GM19397 (cell line): ENCODE data around the gene HYDIN.

Experiments
- ATAC-seq: cut with Tn5 transposase; IDR thresholded peaks from one replicate; pipeline ENCODE4 v1.9.1; 2021; ENCODE audit warnings: mild to moderate bottlenecking, moderate library complexity; ENCODE audit not compliant: unreplicated experiment

HYDIN gene

GRCh38 chr16:71230122-71230845 lies at the start of gene HYDIN:
Gene HYDIN (minus strand): TSS chr16:71230722. CDS start chr16:71186895, 43,827 bp downstream.
- no peak for ATAC-seq

DNA sequence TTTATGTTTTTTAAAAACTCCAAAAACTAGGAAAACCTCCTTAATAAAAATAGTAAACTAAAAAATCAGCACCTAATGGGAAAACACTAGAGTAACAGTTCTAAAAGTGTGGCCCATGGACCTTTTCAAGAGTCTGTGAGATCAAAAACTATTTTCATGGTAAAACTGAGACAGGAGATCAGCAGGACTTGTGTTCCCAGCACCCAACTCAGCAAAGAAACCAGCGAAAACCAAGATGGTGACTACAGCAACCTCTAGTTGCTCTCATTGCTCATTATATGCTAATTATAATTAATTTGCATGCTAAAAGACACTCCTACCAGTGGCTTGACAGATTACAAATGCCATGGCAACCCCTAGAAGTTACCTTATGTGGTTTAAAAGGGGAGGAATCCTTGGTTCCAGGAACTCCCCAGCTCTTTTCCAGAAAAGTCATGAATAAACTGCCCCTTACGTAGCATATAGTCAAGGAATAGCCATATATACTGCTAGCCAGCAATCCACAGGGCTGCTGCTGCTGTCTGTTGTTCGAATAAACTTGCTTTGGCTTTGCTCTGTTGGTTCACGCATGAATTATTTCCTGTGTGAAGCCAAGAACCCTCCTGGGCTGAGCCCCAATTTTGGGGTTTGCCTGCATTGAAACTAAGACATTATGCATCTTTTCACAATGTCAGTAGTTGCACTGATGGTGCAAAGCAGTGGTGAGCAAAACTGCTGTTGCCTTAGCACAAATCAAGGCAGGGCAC lies 46.2 kb upstream of the HYDIN start:
- ATAC-seq: no peak

GRCh38 chr16:71273384-71273783 lies 42.9 kb upstream of the HYDIN start:
- no peak for ATAC-seq

GRCh38 chr16:71264299-71264698 lies 33.8 kb upstream of the HYDIN start:
- no peak for ATAC-seq

DNA sequence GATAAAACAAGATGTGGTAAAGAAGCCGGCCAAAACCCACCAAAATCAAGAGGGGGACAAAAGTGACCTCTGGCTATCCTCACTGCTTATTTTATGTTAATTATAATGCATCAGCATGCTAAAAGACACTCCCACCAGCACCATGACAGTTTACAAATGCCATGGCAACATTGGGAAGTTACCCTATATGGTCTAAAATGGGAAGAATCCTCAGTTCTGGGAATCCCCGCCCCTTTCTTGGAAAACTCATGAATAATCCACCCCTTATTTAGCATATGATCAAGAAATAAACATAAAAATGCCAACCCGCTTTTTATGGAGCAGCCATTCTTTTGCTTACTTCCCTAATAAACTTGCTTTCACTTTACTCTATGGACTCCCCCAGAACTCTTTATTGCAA lies 33.1 kb upstream of the HYDIN start:
- ATAC-seq: no peak

GRCh38 chr16:71262391-71262790 lies 31.9 kb upstream of the HYDIN start:
- ATAC-seq: no peak

- ATAC-seq: no peak
Observed at GRCh38 chr16:71260995-71261394, 30.5 kb upstream of the HYDIN start.

DNA sequence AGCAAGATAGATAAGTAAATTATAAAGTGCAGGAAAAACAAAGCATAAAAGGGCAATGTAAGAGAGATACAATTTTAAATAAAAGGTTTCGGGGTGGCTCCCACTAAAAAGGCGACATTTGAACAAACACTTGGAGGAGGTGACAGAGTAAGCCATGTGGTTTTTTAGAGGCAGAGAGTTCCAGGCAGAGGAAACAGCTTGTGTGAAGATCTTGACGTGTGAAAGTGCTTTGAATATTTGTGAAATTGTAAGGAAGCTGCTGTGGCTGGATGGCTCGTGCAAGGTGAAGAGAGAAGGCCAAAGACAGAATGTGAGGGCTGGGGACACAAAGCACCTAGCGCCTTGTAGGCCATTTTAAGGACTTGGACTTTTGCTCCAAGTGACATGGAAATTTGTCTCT lies 28.6 kb upstream of the HYDIN start:
- no peak for ATAC-seq

DNA sequence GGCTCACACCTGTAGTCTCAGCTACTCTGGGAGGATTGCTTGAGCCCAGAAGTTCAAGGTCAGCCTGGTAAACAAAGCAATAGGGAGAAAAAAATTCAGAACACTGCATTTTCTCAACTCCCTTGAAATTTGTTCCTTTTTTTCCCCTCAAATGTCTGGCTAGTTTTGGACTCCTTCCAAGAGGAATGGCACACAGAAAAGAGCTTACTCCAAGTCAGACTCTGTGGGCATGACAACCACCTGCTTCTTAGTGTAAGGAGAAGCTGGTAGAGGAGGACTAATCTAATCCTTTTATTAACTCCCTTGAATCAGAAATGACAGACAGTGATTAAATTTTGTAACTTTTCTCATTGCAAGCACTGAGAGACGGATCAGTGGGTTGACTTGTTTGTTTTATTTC lies 27.9 kb upstream of the HYDIN start:
- ATAC-seq: no peak

- no peak for ATAC-seq
Observed at GRCh38 chr16:71257768-71258167, 27.2 kb upstream of the HYDIN start.

GRCh38 chr16:71255721-71256120 lies 25.2 kb upstream of the HYDIN start:
- ATAC-seq: no peak

- ATAC-seq: no peak
Observed at GRCh38 chr16:71254832-71255525, 24.5 kb upstream of the HYDIN start.

DNA sequence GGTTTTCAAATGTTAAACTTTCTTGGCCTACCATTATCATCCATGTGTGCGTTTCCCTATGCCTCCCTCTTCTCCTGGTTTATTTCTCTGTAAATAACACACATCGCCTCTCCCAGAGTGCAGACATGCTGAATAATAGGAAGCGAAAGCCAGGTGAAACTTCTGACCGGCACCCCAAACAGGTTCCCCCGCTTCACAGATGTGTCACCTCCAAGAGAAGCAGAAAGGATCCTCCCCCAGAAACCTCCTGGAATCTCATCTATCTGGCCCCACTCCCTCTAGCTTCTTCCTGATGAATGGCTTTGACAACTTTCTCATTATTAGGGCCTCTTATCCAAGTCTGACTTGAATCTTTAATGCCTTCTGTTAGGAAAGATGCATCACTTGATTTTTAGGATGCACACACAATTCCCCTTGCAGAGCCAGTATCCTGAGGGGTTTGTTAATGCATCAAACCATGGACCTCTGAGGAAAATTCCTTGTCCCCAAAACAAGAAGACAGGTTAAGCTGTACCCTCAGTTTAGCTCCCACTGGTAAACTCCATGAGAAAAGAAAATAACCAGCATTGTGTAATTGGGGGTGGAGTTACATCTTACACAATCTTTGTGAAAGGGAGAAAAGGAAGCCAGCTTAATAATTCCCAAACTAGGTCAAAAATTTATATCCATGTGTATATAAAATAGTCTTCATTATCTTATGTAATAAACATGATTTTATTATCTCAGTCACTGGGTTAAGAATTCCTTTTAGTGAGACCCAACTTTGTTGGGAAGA lies 20.1 kb upstream of the HYDIN start:
- ATAC-seq: no peak

DNA sequence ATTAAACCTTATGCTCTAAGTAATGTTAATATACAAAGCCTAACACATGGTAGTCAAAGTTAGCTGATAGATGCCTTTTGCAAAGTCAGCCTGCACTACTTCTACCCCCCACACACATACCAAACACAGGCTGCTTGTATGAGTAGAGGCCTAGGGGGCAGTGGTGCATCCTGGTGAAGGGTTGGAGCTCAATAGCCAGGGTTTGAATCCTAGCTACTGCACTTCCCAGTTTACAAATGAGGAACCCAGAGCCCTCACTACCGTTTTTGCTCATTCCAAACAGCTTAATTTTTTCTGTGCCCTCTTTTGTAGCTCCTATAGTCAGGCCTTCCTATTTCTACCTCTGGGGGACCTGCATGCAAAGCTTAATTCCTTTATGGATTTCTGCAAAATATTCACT lies 18.9 kb upstream of the HYDIN start:
- no peak for ATAC-seq

DNA sequence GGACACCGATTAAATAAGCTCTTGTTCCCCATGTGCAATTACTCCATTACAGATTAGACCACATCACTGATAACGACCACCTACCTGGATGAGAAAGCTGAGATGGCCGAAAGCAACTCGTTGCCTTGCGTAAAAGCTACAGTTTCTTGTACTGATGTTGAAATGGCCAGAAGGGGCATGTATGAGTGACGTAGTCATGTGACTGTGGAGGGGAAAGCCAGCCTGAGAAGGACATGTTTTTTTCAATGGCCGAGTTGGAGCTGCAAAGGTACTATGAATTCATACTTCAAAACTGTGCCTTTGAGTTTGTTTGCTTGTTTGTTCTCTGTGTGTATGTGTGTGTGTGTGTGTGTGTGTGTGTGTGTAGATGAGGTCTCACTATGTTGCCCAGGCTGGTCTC lies 17.0 kb upstream of the HYDIN start:
- no peak for ATAC-seq

DNA sequence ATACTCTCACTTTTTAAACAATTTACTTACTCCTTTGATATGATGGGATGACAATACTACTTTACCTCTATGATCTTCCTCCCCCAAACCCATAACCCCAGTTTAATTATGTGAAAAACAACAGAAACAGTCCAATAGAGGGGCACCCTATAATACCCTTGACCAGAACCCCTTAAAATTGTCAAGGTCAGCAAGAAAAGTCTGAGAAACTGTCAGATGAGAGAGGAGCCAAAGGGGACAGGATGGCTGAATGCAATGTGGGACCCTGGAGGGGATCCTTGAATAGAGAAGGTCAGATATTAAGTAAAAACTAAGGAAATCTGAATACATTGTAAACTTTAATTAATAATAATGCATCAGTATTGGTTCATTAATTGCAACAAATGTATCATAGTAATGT lies 15.8 kb upstream of the HYDIN start:
- ATAC-seq: no peak

GRCh38 chr16:71244521-71244920 lies 14.0 kb upstream of the HYDIN start:
- no peak for ATAC-seq

GRCh38 chr16:71242601-71243000 lies 12.1 kb upstream of the HYDIN start:
- no peak for ATAC-seq

GRCh38 chr16:71242036-71242435 lies 11.5 kb upstream of the HYDIN start:
- ATAC-seq: no peak

DNA sequence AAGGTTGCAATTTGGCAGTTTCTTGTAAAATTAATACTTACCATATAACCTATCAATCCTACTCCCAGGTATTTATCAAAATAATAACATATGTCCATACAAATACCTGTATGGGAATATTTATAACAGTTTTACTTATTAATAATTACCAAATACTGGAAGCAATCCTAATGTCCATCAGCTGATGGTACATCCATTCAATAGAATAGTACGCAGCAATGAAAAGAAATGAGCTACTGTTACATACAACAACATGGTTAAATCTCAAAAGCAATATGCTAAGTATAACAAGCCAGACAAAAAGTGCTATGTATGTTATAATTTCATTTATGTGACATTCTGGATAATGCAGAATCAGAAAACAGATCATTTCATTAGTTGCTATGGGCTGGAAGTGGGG lies 1.2 kb downstream of the HYDIN start:
- no peak for ATAC-seq
